ENCODE results near the gene NIT1. TPM values are rescaled to one million over a fixed set of nuclear protein-coding genes. Genes with fewer than 3 reads are reported as not detected.
"Not testable (repeated sequence)": the region's sequence is repeated elsewhere in the genome, so short reads cannot be mapped to it uniquely, and the experiment has no call there.

Gene NIT1
- total RNA-seq, 1 experiment from 2014 or later, result 32.0 TPM

DNA sequence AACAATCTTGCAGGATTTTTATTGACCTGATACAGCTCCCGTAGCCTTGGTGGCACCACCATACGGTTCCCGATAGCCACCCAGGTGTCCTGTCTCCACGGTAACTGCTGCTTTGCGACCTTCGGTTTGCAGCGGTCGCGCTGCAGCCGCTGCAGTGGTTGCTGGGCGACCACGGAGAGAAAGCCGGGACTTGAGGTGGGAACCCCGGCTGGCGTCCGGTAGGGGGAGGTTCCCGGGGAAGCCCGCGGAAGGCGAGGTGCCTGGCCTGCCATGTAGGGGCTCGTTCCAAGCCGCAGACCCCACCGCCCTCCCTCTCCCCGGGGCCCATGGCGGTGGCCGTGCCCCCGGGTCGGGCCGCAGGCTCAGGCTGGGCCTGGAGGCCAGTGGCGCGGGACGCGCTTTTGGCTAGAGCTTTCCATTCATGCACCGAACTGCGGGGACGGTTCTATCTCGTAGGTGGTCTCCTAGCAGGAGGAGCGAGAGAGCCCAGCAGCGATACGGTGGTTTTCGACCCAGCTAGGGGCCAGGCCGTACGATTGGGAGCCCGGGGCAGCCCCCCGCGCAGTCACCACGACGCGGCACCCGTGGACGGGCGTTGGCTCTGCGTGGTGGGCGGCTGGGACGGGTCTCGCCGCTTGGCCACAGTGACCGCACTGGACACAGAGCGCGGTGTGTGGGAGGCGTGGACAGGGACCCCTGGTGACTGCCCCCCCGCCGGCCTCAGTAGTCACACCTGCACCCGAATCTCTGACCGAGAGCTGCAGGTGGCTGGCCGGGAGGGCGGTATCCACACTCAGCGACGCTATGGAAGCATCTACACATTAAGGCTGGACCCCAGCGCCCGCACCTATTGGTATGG lies 19.5 kb upstream of the NIT1 start, which contains the start of gene KLHDC9:
Gene KLHDC9 (plus strand): TSS at position 152 of the 859 bp plus-strand sequence. CDS start 175 bp downstream, at position 327.
- peak; percentile 92 for DNase-seq (ENCODE audit: low read depth)
- in situ Hi-C loops (cut with HindIII; ENCODE audit: low pct_unique_long_range_greater_than_20kb, low sequenced_read_pairs), result loop anchor here (10.0 kb wide), 1 partner anchor 54 kb away; the partner anchor contains the start of gene USF1

DNA sequence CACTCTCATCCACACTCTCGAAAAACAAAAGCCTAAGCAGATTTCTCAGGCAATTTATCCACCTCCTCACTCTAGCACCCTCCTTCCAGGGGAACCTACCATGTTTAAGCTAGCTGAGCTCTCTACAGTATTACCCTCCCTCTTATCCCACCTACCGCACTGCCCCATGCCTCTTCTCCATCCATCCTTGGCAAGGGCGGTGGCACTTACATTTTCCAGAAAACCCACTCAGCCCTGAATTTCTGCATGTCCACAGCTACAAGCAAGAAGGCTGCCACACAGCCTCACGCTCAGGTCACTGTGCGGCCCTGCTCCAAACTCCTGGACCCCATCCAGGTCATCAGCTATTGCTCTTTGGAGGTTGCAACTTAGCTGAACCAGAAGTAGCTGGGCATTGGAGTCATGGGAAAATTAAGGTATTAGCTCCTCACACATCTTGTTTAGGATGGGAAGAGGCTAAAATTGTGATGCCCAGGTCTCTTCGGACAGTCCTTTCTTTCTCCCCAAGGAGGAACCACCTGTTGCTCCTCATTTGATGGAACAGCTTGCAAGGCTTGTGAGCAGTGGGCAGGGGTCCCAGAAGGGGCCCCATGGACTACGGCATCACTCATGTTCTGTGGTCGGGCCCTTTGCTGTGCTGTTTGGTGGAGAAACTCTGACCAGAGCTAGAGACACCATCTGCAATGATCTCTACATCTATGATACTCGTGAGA lies 18.7 kb upstream of the NIT1 start:
- in situ Hi-C loops (cut with HindIII; ENCODE audit: low pct_unique_long_range_greater_than_20kb, low sequenced_read_pairs), result loop anchor here (10.0 kb wide), 1 partner anchor 54 kb away; the partner anchor contains the start of gene USF1
- DNase-seq (ENCODE audit: low read depth), result no peak

DNA sequence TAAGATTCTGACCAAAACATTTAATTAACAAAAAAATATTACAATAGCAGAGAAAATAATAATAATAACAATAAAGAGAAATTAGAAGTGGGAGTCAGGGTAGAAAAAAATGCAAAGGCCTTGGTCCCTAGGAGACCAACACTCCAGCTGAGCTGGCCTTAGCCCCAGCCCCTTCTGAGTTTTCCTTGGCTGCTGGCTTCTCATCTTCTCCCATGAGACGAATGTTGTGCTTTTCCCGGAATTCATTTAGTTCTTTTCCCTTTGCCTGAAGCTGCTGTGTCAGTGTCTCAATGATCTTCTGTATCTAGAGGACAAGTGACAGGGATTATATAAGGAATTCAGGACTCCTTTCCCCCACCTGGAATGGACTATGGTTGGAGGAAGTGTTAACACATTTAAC lies 17.3 kb upstream of the NIT1 start:
- in situ Hi-C loops (cut with HindIII; ENCODE audit: low pct_unique_long_range_greater_than_20kb, low sequenced_read_pairs), result no loop called here

DNA sequence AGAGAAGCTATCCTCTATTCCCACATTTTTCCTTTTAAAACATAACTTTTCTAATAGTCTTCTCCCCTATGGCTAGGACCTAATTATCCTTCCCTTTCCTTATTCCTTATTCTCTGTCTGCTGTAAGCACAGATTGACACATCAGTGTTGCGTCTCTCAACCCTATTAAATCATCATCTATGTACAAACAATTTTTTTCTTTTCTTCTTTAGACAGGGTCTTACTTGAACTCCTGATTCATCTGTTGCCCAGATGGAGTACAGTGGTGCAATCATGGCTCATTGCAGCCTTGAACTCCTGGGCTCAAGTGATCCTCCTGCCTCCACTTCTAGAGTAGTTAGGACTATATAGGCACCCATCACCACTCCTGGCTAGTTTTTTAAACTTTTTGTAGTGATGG lies 11.5 kb upstream of the NIT1 start:
- in situ Hi-C loops (cut with HindIII; ENCODE audit: low pct_unique_long_range_greater_than_20kb, low sequenced_read_pairs), result no loop called here
- no peak for DNase-seq (ENCODE audit: low read depth)

More for the DNA sequence above, 17.3 kb upstream of the NIT1 start:
- DNase-seq (ENCODE audit: low read depth), result no peak

DNA sequence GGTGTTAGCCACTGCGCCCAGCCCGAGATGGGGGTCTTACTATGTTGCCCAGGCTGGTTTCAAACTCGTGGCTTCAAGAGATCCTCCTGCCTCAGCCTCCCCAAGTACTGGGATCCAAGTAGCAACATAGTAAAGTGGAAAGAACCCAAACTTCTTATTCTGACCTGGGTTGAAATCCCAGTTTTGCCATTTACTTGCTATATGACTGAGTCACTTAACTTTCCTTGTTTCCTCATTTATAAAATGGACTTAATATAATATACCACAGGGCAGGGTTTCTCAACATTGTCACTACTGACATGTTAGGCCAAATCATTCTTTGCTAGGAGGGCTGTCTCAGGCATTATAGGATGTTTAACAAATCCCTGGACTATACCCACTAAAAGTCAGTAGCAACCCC lies 6.8 kb upstream of the NIT1 start:
- DNase-seq (ENCODE audit: low read depth), result no peak
- in situ Hi-C loops (cut with HindIII; ENCODE audit: low pct_unique_long_range_greater_than_20kb, low sequenced_read_pairs), result no loop called here

DNA sequence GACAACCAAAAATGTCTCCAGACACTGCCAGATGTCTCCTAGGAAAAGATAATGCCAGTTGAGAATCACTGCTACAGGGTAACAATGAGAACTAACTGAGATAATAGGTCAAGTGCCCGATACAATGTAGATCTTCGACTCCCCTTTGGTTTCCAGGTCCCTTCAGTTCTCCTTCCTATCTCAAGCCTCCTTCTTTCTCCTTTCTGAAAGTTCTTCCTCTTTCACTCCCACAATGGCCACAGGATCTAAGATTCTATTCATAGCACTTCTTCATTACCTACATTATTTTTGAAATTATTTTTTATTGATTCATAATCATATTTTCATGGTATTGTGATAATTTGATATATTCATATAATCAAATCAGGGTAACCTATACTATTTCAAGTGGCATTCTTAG lies 6.4 kb upstream of the NIT1 start:
- DNase-seq (ENCODE audit: low read depth), result no peak
- in situ Hi-C loops (cut with HindIII; ENCODE audit: low pct_unique_long_range_greater_than_20kb, low sequenced_read_pairs), result no loop called here

DNA sequence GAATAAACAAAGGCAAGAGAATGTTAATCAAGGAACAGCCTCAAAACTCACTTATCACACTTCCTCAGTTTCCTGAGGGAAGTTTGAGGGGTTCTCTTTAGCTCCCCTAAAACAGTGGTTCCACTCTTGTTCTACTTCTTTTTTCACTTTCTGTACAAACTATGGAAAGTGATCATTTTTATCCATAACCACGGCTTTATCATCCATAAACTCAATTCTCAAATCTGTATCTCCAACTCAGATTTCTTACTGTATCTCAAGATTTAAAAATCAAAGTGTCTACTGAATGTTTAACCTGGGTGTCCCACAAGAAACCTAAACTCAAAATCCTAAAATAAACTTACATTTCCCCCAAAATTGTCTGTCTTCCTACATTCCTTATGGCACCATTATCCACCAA lies 4.0 kb upstream of the NIT1 start:
- in situ Hi-C loops (cut with HindIII; ENCODE audit: low pct_unique_long_range_greater_than_20kb, low sequenced_read_pairs), result no loop called here
- no peak for DNase-seq (ENCODE audit: low read depth)

DNA sequence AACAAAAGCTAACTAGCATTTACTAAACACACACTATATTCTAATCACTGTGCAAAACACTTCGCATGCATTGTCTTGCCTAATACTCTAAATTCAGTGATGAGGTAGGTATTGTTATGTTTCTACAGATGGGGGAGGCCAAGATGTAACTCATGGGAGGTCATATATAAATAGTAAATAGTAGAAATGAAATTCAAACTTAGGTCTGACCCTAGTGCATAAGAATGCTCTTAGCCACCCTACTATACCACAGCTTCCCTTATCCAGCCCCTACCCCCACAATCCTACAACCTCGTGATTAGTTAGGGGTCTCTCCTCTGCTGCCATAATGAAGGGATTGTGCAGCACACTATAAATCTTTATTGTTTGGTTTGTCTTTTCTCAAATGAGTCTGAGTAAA lies 3.3 kb upstream of the NIT1 start:
- DNase-seq (ENCODE audit: low read depth), result no peak
- in situ Hi-C loops (cut with HindIII; ENCODE audit: low pct_unique_long_range_greater_than_20kb, low sequenced_read_pairs), result no loop called here

DNA sequence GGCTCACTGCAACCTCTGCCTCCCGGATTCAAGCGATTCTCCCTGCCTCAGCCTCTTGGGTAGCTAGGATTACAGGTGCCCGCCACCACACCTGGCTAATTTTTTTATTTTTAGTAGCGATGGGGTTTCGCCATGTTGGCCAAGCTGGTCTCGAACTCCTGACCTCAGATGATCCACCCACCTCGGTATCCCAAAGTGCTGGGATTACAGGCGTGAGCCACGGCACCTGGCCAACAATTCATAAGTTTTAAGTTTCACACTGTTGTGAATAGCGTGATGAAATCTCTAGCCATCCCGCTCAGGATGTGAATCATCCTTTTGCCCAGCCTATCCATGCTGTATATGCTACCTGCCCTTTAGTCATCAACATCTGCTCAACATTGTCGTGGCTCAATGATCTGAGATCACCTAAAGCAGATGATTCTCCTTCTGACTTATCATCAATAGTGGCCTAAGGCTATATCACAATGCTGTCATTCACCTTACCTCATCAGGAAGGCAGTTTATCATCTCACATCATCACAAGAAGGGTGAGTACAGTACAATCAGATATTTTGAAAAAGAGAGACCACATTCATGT lies 2.7 kb upstream of the NIT1 start:
- in situ Hi-C loops (cut with HindIII; ENCODE audit: low pct_unique_long_range_greater_than_20kb, low sequenced_read_pairs), result no loop called here
- DNase-seq (ENCODE audit: low read depth), result peak; percentile 84

DNA sequence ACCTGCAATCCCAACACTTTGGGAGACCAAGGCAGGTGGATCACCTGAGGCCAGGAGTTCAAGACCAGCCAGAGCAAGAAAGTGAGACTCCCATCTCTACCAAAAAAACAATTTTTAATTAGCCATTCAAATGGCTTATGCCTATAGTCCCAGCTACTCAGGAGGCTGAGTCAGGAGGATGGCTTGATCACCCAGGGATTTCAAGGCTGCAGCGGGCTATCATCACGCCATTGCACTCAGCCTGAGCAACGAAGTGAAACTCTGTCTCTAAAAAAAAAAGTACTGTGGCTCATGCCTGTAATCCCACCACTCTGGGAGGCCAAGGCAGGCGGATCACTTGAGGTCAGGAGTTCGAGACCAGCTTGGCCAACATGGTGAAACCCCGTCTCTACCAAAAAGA lies 1.9 kb upstream of the NIT1 start:
- DNase-seq (ENCODE audit: low read depth); in situ Hi-C loops (cut with HindIII; ENCODE audit: low pct_unique_long_range_greater_than_20kb, low sequenced_read_pairs): not testable (repeated sequence)

DNA sequence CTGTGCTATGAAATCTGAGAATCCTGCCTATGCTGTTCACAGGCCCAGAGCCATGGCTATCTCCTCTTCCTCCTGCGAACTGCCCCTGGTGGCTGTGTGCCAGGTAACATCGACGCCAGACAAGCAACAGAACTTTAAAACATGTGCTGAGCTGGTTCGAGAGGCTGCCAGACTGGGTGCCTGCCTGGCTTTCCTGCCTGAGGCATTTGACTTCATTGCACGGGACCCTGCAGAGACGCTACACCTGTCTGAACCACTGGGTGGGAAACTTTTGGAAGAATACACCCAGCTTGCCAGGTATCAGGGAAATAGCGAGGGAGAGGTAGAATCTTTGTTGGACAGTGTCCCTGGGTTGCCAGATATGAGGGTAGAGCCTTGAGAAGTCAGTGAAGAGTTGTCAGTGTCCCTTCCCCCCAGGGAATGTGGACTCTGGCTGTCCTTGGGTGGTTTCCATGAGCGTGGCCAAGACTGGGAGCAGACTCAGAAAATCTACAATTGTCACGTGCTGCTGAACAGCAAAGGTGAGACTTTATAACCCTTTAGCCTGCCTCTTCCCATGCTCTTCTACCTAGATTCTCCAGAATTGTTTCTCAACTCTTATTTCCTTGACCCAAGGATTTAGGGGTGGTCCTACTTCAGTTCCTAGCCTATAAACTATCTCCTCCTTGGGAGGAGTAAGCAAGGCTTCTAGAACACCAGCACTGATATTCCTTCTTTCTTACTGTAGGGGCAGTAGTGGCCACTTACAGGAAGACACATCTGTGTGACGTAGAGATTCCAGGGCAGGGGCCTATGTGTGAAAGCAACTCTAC lies 1.4 kb downstream of the NIT1 start:
- DNase-seq (ENCODE audit: low read depth), result peak; percentile 72
- in situ Hi-C loops (cut with HindIII; ENCODE audit: low pct_unique_long_range_greater_than_20kb, low sequenced_read_pairs), result no loop called here

DNA sequence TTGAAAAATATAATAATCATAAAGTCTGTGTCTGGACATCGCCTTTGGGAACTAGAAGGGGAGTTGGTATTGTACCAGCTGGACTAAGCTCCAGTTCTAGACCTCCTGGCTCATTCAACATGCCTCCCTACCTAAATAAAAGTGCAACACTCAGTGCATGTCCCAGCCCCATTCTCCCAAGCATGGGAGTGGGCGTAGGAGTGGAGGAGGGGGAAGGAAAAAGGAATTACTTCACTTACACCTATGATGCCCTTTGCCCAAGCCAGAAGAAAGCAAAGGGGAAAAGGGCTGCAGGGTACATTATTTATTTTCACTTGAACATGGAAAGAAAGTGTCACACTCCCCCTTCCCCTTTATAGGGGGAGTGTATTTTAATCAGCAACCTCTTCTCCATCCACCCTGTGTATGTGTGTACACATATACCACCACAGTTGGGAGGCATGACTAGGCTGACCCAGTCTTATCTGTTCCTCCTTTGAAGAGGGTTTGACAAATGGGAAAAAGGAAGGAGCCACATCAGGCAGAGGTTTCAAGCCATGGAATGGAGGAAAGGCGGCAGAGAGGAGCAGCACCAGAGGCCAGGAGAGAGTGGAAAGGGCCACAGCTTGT lies 3.2 kb downstream of the NIT1 start:
- in situ Hi-C loops (cut with HindIII; ENCODE audit: low pct_unique_long_range_greater_than_20kb, low sequenced_read_pairs), result no loop called here
- DNase-seq (ENCODE audit: low read depth), result no peak

DNA sequence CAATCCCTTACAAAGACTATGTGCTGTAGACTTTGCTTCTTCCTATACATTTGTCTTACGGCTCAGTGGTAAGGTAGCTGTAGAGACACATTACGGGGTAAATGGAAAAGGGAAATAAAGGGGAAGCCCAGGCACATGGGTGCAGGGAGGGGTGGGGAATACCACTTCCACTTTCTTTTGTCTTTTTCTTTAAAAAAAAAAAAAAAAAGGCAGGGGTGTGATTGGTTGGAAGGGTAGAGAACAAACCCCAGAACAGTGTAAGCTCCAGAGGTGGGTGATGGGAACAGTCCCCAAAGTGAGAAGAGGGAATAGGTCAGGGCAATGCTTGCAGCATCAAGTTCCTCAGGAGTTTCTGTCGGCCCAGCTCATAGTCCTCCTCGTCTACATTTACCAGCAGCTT lies 3.9 kb downstream of the NIT1 start:
- in situ Hi-C loops (cut with HindIII; ENCODE audit: low pct_unique_long_range_greater_than_20kb, low sequenced_read_pairs), result no loop called here
- no peak for DNase-seq (ENCODE audit: low read depth)

DNA sequence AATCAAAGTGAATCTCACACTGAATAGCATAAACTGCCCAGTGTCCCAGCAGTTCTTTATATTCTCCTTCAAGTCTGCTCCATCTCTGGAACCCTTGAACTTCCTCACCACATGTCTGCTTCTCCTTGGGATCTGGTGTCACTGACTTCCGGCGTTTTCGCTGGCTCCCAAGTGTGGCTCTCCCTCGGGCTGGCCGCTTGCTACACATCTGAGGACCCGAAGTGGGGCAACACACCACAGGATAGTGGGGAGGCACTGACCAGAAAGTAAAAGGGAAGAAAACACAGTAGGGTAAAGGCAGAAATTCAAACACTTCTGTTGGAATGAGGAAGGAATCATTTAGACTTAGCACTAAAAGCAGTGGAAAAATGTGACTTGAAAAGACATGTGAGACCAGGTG lies 5.1 kb downstream of the NIT1 start:
- in situ Hi-C loops (cut with HindIII; ENCODE audit: low pct_unique_long_range_greater_than_20kb, low sequenced_read_pairs), result no loop called here

DNA sequence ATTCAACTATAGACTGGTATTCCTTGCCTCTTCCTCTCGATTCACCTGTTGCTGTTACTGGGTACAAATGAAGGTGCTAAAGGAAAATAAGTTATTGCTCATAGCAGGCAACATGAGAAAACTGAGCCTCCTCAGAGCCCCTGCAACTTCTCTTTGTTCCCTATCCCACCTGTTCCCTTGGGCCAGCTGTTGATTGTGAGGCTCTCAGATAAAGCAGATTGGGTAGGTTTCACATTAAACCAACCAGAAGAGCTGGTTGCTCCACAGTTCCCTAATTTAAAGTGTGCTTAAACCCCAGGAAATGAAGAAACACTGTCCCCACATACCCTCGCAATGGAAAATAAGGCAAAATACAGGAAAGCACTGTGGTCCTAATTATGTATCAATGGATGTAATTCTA lies 9.7 kb downstream of the NIT1 start:
- DNase-seq (ENCODE audit: low read depth), result no peak
- in situ Hi-C loops (cut with HindIII; ENCODE audit: low pct_unique_long_range_greater_than_20kb, low sequenced_read_pairs), result no loop called here

More for the DNA sequence above, 5.1 kb downstream of the NIT1 start:
- no peak for DNase-seq (ENCODE audit: low read depth)

DNA sequence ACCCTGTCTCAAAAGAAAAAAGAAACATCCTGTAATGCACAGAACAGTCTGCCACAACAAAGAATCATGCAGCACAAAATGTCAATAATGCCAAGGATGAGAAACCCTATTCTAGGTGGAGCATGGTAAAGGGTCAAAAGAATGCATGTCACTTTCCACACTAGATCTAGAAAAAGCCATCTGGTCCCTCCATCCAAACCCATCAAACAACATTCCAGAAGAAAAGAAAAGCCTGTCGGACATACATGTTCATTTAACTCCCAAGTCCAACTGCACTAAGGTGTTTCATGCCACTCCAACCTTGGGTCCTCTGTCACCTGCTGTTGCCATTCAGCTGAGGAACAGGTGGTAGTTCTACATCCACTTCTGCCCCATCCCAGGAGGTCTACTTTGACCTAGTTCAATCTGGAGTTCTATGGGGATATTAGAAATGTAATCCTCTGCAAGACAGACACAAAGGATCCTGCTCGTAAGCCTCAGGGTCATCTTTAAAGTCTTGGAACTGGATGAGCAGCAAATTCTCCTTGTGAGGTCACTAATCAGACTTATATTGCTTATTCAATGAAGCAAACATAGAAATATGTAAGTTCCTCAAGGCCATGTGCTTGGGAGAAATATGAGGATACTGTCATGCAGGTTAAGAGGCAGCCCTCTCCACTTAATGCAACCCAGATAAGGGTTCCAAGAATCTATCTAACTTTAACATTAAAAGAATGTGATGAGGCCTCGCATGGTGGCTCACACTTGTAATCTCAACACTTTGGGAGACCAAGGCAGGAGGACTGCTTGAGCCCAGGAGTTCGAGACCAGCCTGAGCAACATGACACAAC lies 10.9 kb downstream of the NIT1 start:
- in situ Hi-C loops (cut with HindIII; ENCODE audit: low pct_unique_long_range_greater_than_20kb, low sequenced_read_pairs), result no loop called here
- no peak for DNase-seq (ENCODE audit: low read depth)

DNA sequence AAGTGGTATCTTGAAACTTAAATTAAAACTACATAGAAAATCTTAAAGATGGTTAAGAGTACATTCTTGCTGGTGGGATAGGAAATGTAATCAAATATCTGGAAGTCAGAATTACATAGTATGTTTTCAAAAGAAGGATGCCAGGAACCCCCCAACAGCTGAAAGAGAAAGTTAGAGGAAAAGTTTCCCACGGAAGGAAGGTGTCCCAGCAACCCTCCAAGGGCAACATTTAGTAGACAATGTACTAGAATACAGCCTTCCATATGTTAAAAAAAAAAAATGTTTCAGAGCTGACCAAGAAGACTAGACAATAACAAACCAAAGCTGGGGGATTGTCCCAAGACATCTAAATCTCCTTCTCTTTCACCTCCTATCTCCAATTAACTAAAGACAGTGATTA lies 12.4 kb downstream of the NIT1 start:
- no peak for DNase-seq (ENCODE audit: low read depth)
- in situ Hi-C loops (cut with HindIII; ENCODE audit: low pct_unique_long_range_greater_than_20kb, low sequenced_read_pairs), result no loop called here
